Mucosa of descending colon (tissue), 3 donors: Measurements from ENCODE around the gene MPC1. TPM values are rescaled to one million over a fixed set of nuclear protein-coding genes. Genes with fewer than 3 reads are reported as not detected.

ENCODE experiments used
- ATAC-seq: fragments of 200-7000 bp; cut with Tn5 transposase; one replicate; pipeline ENCODE4 v1.9.1; 2020; ENCODE audit warnings: mild to moderate bottlenecking, moderate library complexity
- DNase-seq, 3 donors: peaks; one replicate each; pipeline ENCODE4 v3.0.0-alpha.2; 2020
- H3K36me3 ChIP-seq: fragments of 200-600 bp; one replicate; pipeline ENCODE4 v1.8.0; 2021; ENCODE audit warnings: low read depth, mild to moderate bottlenecking
- H3K4me1 ChIP-seq: fragments of 200-600 bp; one replicate; pipeline ENCODE4 v1.8.0; 2021; ENCODE audit warnings: low read depth, mild to moderate bottlenecking
- H3K4me3 ChIP-seq: fragments of 200-600 bp; one replicate; pipeline ENCODE4 v1.8.0; 2021; ENCODE audit warnings: mild to moderate bottlenecking
- H3K9me3 ChIP-seq: fragments of 200-600 bp; one replicate; pipeline ENCODE4 v1.8.0; 2021; ENCODE audit warnings: mild to moderate bottlenecking
- intact Hi-C, 2 donors: fragments of 100-400 bp; cut with DNase I in 1 of 2; cut with micrococcal nuclease in 1 of 2; formaldehyde crosslinking; loops; one replicate each; pipeline versions ENCODE4 v1.11.0 to v1.11.1; 2022; cut with DNase I, micrococcal nuclease
- total RNA-seq, 3 donors: library from RNA; stranded (reverse); fragmentation: NEBNext Ultra II Directional in 2 of 3; extraction: Animal tissue kit (Norgen Biotek cat#: 25700) in 2 of 3; gene quantifications; one replicate each; pipeline versions ENCODE4 v1.2.1 to v1.2.4, GENCODE V29; 2021 to 2023
- TF ChIP-seq, protein P1 (sequence below): fragments of 200-600 bp; IDR thresholded peaks from one replicate; pipeline ENCODE4 v1.8.0; 2022; ENCODE audit warnings: antibody characterized with exemption, mild to moderate bottlenecking
- donor health status: DM: no; HTN: no; CAD: no; lungs with moderate emphysema.
- donor health status: DM: no; HTN: no; CAD: no.
- donor health status: DM: no; HTN: yes; CAD: no.

The MPC1 gene
- total RNA-seq, 3 donors from 2014 or later, result 75.0 to 139 (median 117) TPM

DNA sequence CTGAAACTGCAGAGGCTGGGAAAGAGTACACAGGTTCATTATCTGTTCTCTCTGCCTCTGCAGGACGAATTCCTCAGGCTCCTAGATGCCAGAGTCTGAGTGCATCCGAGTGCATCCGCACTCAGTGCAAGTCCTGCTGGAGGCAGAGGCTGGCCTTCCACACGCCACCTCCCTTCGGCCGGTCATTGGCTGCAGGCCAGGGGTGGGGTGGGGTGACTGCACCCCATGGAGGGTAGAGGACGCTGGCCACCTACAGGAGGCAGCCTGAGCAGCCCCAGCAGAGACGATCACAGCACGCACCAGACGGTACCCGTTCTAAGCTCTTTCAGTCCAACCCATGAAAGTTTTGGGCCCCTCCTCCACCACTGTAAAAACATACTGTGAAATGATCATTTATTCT, 52.1 kb downstream of the MPC1 start:
- ATAC-seq (peak; percentile 81), DNase-seq (peak in 2 of 3 donors; percentile 54 to 68)
- H3K36me3 ChIP-seq, result no peaks in the 10 kb centered on the region
- no peak overlapping the region for H3K4me3 ChIP-seq
- H3K4me1 ChIP-seq, result peaks cover 22% of the 10 kb centered on the region
- TF ChIP-seq, protein P1, sequence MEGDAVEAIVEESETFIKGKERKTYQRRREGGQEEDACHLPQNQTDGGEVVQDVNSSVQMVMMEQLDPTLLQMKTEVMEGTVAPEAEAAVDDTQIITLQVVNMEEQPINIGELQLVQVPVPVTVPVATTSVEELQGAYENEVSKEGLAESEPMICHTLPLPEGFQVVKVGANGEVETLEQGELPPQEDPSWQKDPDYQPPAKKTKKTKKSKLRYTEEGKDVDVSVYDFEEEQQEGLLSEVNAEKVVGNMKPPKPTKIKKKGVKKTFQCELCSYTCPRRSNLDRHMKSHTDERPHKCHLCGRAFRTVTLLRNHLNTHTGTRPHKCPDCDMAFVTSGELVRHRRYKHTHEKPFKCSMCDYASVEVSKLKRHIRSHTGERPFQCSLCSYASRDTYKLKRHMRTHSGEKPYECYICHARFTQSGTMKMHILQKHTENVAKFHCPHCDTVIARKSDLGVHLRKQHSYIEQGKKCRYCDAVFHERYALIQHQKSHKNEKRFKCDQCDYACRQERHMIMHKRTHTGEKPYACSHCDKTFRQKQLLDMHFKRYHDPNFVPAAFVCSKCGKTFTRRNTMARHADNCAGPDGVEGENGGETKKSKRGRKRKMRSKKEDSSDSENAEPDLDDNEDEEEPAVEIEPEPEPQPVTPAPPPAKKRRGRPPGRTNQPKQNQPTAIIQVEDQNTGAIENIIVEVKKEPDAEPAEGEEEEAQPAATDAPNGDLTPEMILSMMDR, result no peak
- H3K9me3 ChIP-seq, result no peaks in the 10 kb centered on the region
- intact Hi-C loops, result loop anchor here in 1 of 2 donors (10.0 kb wide), 1 partner anchor 54 kb away; the partner anchor contains the start of gene MPC1

DNA sequence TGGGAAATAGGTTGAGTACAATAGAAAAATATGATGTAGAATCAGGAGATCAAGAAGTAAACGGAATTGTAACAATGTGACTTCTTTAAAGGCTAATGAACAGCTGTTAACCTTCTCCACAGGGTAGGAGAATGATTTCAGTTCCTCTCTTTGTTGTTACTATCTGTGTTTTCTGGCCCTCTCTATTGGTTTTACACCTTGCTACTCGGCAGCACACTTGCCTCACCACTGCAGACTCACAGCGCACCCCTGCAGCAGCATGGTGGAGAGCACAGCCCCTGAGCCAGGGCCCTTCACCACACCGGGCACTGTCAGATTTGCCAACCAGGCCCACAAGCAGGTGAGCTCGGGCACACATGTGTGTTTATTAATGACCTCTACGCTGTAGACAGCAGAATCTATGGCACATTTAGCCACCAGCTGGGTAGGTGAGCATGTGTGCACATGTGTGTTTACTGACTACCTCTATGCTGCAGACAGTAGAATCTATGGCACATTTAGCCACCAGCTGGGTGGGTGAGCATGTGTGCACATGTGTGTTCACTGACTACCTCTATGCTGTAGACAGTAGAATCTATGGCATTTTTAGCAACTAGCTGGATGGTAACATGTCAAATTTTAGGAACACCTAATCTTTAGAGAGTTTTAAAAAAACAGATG, 57.2 kb downstream of the MPC1 start:
- no peak for ATAC-seq
- DNase-seq, result no peak
- H3K4me3 ChIP-seq, result no peak overlapping the region
- TF ChIP-seq, protein P1, result no peak
- no peaks in the 10 kb centered on the region for H3K9me3 ChIP-seq
- peaks cover 4% of the 10 kb centered on the region for H3K4me1 ChIP-seq
- intact Hi-C loops, result no loop called here
- H3K36me3 ChIP-seq, result no peaks in the 10 kb centered on the region

DNA sequence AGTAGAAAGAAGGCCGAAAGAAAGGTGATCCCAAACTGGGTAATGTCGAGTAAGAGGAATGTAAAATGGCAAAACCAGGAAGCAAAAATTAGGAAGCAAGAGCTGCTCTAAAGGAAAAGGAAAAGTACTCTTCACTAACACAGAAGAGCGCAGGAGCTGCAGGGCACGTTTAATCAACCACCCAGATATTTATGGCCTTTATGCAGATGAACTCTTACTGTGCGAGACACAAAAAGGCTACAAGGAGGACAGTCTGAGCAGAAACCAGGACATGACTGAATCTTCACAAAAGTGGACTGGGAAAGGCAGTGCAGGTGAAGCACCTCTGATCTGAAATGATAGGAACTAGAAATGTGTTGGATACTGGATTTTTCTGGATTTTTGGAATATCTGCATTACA, 59.3 kb downstream of the MPC1 start:
- Histone ChIP-seq H3K36me3 (no peaks in the 10 kb centered on the region), H3K4me3 (no peak overlapping the region), H3K9me3 (no peaks in the 10 kb centered on the region), H3K4me1 (no peaks in the 10 kb centered on the region)
- intact Hi-C loops, result no loop called here
- TF ChIP-seq, protein P1, result no peak
- DNase-seq, result no peak
- no peak for ATAC-seq

DNA sequence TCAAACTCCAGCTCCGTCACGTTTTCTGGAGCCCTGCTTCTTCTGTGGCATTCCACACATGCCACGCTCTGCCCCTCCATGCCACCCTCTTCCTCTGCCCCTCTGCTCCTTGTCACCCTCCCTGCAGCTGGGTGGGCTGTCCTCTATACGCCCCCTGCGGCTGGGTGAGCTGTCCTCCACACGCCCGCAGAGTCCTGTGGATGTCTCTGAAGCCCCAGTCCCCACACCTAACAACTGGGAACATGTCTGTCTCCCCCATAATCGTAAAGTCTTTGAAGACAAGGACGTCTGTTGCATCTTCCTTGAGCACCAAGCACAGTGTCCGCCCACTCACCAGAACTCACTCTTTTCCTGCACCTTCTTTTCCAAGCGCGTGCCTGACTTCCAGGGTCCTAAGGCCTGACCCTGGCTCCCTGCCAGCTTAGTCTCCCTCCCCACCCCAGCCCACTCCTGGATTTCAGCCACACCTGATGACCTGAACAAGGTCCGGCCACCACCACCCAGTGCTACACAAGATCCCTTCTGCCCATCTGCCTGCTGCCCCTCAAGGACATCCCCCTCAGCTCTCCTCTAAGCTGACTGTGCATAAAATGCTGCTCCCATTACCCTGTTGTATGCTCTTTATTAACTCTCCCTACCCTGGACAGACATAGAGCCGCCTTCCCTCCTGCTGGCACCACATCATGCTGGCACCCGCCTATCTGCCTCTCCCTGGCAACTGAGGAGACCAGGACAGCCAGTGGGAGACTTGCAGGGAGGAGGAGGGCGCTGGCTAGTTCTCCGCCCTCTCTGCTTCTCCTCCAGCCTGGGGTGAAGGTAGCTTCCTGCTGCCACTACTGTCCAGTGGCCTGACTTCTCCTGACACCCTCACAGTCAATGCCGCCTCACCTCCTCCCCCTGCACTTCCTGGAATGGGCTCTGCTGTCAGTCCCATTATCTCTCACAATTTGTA, 63.8 kb downstream of the MPC1 start:
- no peak overlapping the region for H3K4me3 ChIP-seq
- intact Hi-C loops, result no loop called here
- H3K4me1 ChIP-seq, result no peaks in the 10 kb centered on the region
- TF ChIP-seq, protein P1, result no peak
- H3K9me3 ChIP-seq, result no peaks in the 10 kb centered on the region
- ATAC-seq, result peak; percentile 46
- DNase-seq, result no peak
- no peaks in the 10 kb centered on the region for H3K36me3 ChIP-seq

DNA sequence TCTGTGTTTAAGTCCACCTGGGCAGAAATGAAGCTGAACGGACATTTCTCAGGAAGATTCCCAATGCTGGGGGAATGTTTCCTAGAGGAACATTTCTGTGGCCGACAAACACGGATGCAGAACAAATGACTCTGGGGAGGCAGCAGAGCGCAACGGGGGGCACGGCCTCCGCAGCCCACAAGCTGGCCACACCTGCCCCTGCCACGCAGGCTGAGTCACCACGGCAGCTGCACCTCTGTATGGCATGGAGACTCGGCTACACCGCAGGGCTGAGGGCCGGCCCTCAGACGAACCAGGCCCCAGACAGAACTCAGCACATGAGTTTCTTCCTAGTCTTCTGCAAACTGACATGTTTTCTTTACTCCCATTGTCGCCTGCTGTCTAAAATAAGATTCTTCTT, 64.5 kb downstream of the MPC1 start:
- DNase-seq (no peak), ATAC-seq (peak; percentile 31)
- TF ChIP-seq, protein P1, result no peak
- no peaks in the 10 kb centered on the region for H3K9me3 ChIP-seq
- no peak overlapping the region for H3K4me3 ChIP-seq
- intact Hi-C loops, result no loop called here
- no peaks in the 10 kb centered on the region for H3K36me3 ChIP-seq
- H3K4me1 ChIP-seq, result no peaks in the 10 kb centered on the region
